CD14-positive monocyte (primary cell): ENCODE measurements around the gene NATD1. TPM values are rescaled to one million over a fixed set of nuclear protein-coding genes. Genes with fewer than 3 reads are reported as not detected.
A peak's percentile ranks its signal among the peaks of the same experiment; 100 is the strongest.

Experiments used
- DNase-seq, 3 donors: peaks; one replicate each; pipeline ENCODE4 v3.0.0-alpha.2; 2011 to 2022
- H2AFZ ChIP-seq: 2 replicates; pipeline ENCODE4 v1.6.0; 2012; ENCODE audit warnings: mild to moderate bottlenecking, low read depth, low read length, inconsistent platforms; ENCODE audit not compliant: insufficient read depth, poor library complexity, severe bottlenecking
- H3K27ac ChIP-seq, 2 donors: 1 replicate in 1 of 2; 2 replicates in 1 of 2; pipeline ENCODE4 v1.5.1; 2012 to 2013; ENCODE audit warnings: low read length in 2 of 2, control low read depth in 1 of 2, inconsistent platforms in 1 of 2, low read depth in 1 of 2, mild to moderate bottlenecking in 1 of 2
- H3K27me3 ChIP-seq, 2 donors: one replicate each; pipeline versions ENCODE4 v1.6.0 to v1.6.1; 2011 to 2013; ENCODE audit warnings: low read length in 2 of 2; ENCODE audit not compliant: control insufficient read depth in 2 of 2, insufficient read depth in 2 of 2
- H3K36me3 ChIP-seq, 2 donors: replicated peaks in 1 of 2; 1 replicate in 1 of 2; 2 replicates in 1 of 2; pipeline versions ENCODE4 v1.5.1 to v1.6.1; 2012 to 2013; ENCODE audit warnings: low read length in 2 of 2, control low read depth in 1 of 2, inconsistent platforms in 1 of 2, mild to moderate bottlenecking in 1 of 2; ENCODE audit not compliant: insufficient read depth in 2 of 2, control insufficient read depth in 1 of 2
- H3K4me1 ChIP-seq, 2 donors: 1 replicate in 1 of 2; 2 replicates in 1 of 2; pipeline versions ENCODE4 v1.5.1 to v1.6.1; 2012 to 2013; ENCODE audit warnings: low read length in 2 of 2, control low read depth in 1 of 2, inconsistent platforms in 1 of 2, mild to moderate bottlenecking in 1 of 2, moderate library complexity in 1 of 2; ENCODE audit not compliant: insufficient read depth in 2 of 2, control insufficient read depth in 1 of 2
- H3K4me2 ChIP-seq: replicated peaks from 2 replicates; pipeline ENCODE3; 2012; ENCODE audit warnings: low read length, moderate library complexity, mild to moderate bottlenecking; ENCODE audit not compliant: poor library complexity, severe bottlenecking; ENCODE audit errors: extremely low read depth
- H3K4me3 ChIP-seq, 3 experiments: fragments of 200-600 bp in 1 of 3; sonication (generic) in 1 of 3; replicated peaks in 1 of 3; 1 replicate in 2 of 3; 2 replicates in 1 of 3; pipeline ENCODE4 v1.5.1; 2011 to 2013; ENCODE audit warnings: low read length in 3 of 3, mild to moderate bottlenecking in 3 of 3, control low read depth in 2 of 3, low read depth in 2 of 3, inconsistent platforms in 1 of 3, moderate library complexity in 1 of 3
- H3K79me2 ChIP-seq: 2 replicates; pipeline ENCODE4 v1.6.0; 2012; ENCODE audit warnings: mild to moderate bottlenecking, control low read depth, inconsistent platforms, low read length, moderate library complexity; ENCODE audit not compliant: insufficient read depth
- H3K9ac ChIP-seq: 2 replicates; pipeline ENCODE4 v1.6.0; 2017; ENCODE audit warnings: low read length, mild to moderate bottlenecking; ENCODE audit not compliant: insufficient read depth, poor library complexity, severe bottlenecking
- H3K9me3 ChIP-seq, 2 donors: replicated peaks in 1 of 2; 1 replicate in 1 of 2; 2 replicates in 1 of 2; pipeline versions ENCODE4 v1.5.1 to v1.6.1; 2012 to 2013; ENCODE audit warnings: low read length in 2 of 2, control low read depth in 1 of 2; ENCODE audit not compliant: control insufficient read depth in 1 of 2, insufficient read depth in 1 of 2
- H4K20me1 ChIP-seq: 2 replicates; pipeline ENCODE4 v1.6.0; 2012; ENCODE audit warnings: mild to moderate bottlenecking, low read length, control low read depth, moderate library complexity; ENCODE audit not compliant: insufficient read depth
- H3K27ac Mint-ChIP-seq, 7 donors: one replicate each; pipeline ENCODE4 v1.8.0; 2020; ENCODE audit warnings: mild to moderate bottlenecking in 7 of 7, mixed read lengths in 7 of 7, moderate library complexity in 6 of 7, inconsistent platforms in 2 of 7
- H3K27me3 Mint-ChIP-seq, 3 donors: one replicate each; pipeline ENCODE4 v1.8.0; 2021 to 2022; ENCODE audit warnings: low read depth in 3 of 3, mild to moderate bottlenecking in 3 of 3, mixed read lengths in 3 of 3, moderate library complexity in 3 of 3, inconsistent platforms in 1 of 3
- H3K36me3 Mint-ChIP-seq, 2 donors: one replicate each; pipeline ENCODE4 v1.8.0; 2020; ENCODE audit warnings: mixed read lengths in 2 of 2, inconsistent platforms in 1 of 2, mild to moderate bottlenecking in 1 of 2
- H3K4me1 Mint-ChIP-seq: one replicate; pipeline ENCODE4 v1.8.0; 2020; ENCODE audit warnings: mild to moderate bottlenecking, mixed read lengths
- H3K4me3 Mint-ChIP-seq, 2 donors: one replicate each; pipeline ENCODE4 v1.8.0; 2020; ENCODE audit warnings: mild to moderate bottlenecking in 2 of 2, mixed read lengths in 2 of 2, moderate library complexity in 1 of 2
- H3K9me3 Mint-ChIP-seq, 7 donors: one replicate each; pipeline ENCODE4 v1.8.0; 2020 to 2022; ENCODE audit warnings: mixed read lengths in 7 of 7, mild to moderate bottlenecking in 6 of 7, moderate library complexity in 6 of 7, inconsistent platforms in 2 of 7
- CTCF ChIP-seq: fragments of 200-600 bp; IDR thresholded peaks from one replicate; pipeline ENCODE4 v1.8.0; 2022; ENCODE audit warnings: antibody characterized with exemption, mild to moderate bottlenecking
- WGBS: methylation state at CpG from one replicate; pipeline ENCODE4 v1.1.5; 2013; ENCODE audit warnings: missing lambda C conversion rate; ENCODE audit not compliant: insufficient coverage; 5-methylcytosine and 5-hydroxymethylcytosine counted together
- intact Hi-C, 2 donors: fragments of 100-400 bp; cut with micrococcal nuclease; formaldehyde crosslinking; loops; one replicate each; pipeline versions ENCODE4 v1.15.0 to v1.15.1; 2023
- polyA plus RNA-seq, 3 donors: library from polyadenylated mRNA; depleted of rRNA in 1 of 3; unstranded in 2 of 3; stranded (reverse) in 1 of 3; fragments of 300-500 nt in 2 of 3; fragments of >200 nt in 1 of 3; fragmentation: Illumina TruSeq in 2 of 3; gene quantifications; 1 replicate in 2 of 3; 2 replicates in 1 of 3; pipeline ENCODE4 v1.2.3, GENCODE V29; 2012 to 2021

The NATD1 gene
- polyA plus RNA-seq, 3 donors = 3.0 to 13.6 (median 3.8) TPM

DNA sequence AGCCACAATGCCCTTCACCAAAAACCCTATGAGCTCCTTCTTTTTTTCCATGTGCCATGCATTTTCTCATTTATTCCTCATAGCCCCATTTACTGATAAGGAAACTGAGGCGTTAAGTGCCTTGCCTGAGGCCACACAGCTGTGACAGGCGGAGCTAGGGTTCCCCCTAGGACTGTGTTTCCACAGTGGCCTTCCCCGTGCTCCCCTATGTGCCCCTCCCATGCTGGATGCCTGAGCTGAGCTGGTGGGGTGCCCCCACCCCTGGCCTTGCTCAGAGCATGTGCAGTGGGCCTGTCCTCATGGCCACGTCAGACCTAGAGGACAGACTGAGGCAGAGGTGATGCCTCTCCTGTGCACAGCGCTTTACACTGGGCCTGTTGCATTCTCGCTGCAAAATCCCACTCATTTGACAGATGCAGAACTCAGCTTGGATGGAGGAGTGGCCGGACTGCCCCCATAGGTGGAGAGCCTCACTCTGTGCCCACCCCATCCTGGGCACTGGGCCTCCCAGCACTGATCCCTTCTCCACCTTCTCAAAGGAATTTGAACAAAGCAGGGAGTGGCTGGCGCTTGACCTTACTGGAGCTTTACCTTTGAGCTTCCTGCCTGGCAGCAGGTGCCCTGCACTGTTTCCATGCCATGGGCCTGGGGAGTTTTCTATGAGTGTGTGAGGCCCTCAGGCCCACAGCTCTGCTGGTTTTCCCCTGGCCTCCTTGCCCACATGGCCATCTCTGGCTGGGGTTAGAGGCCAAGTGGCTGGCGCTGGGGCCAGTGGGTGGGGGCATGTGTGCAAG is 33.9 kb upstream of the NATD1 start:
- Histone ChIP-seq H3K79me2 (peaks cover 74% of the 10 kb centered on the region), H3K4me2 (peak overlapping the region; percentile 92), H3K9ac (peak overlapping the region; percentile 91), H3K4me1 (peaks cover 51 to 52% of the 10 kb centered on the region in 2 donors), H3K27me3 (peaks cover 0 to 3% of the 10 kb centered on the region in 2 donors), H3K27ac (peak overlapping the region; percentile 99 to 100), H4K20me1 (peaks cover 81% of the 10 kb centered on the region), H3K9me3 (peaks cover 0 to 3% of the 10 kb centered on the region in 2 donors), H3K4me3 (peak overlapping the region; percentile 90 to 94 (median 92)), H2AFZ (no peak overlapping the region), H3K36me3 (peaks cover 10 to 13% of the 10 kb centered on the region in 2 donors)
- Mint-ChIP-seq H3K4me3 (peak overlapping the region; percentile 99 to 100), H3K27ac (peak overlapping the region; percentile 99 to 100 (median 99)), H3K36me3 (peaks cover 24 to 39% of the 10 kb centered on the region in 2 donors), H3K4me1 (peaks cover 55% of the 10 kb centered on the region), H3K9me3 (peaks cover 0 to 6% (median 1%) of the 10 kb centered on the region in 7 donors), H3K27me3 (peaks cover 5 to 11% (median 6%) of the 10 kb centered on the region in 3 donors)
- WGBS = 42% methylated on average over 9 of the region's 9 CpGs
- no peak for TF ChIP-seq CTCF
- intact Hi-C loops = loop anchor here in 1 of 2 donors (10.0 kb wide), 2 partner anchors 162 to 242 kb away; partner anchors contain the start of genes DHRS7B and USP22
- DNase-seq = peak in 1 of 3 donors; percentile 56

GRCh38 chr17:21286066-21286770 is 33.0 kb upstream of the NATD1 start:
- 5% methylated on average over 10 of the region's 16 CpGs for WGBS
- Mint-ChIP-seq H3K27ac (peak overlapping the region; percentile 99 to 100 (median 99)), H3K4me3 (peak overlapping the region; percentile 99 to 100), H3K36me3 (peaks cover 19 to 30% of the 10 kb centered on the region in 2 donors), H3K27me3 (peaks cover 5 to 9% (median 6%) of the 10 kb centered on the region in 3 donors), H3K9me3 (peaks cover 0 to 6% (median 0%) of the 10 kb centered on the region in 7 donors), H3K4me1 (peaks cover 64% of the 10 kb centered on the region)
- no peak for TF ChIP-seq CTCF
- Histone ChIP-seq H3K36me3 (peaks cover under 1 to 4% of the 10 kb centered on the region in 2 donors), H3K4me3 (peak overlapping the region; percentile 90 to 94 (median 92)), H2AFZ (no peak overlapping the region), H4K20me1 (peaks cover 77% of the 10 kb centered on the region), H3K79me2 (peaks cover 65% of the 10 kb centered on the region), H3K27ac (peak overlapping the region; percentile 99 to 100), H3K4me1 (peaks cover 60 to 61% of the 10 kb centered on the region in 2 donors), H3K27me3 (peaks cover 0 to 3% of the 10 kb centered on the region in 2 donors), H3K9ac (peak overlapping the region; percentile 91), H3K9me3 (no peaks in the 10 kb centered on the region), H3K4me2 (peak overlapping the region; percentile 92)
- peak; percentile 93 to 95 (median 93) for DNase-seq
- intact Hi-C loops = loop anchor here in 1 of 2 donors (10.0 kb wide), 2 partner anchors 161 to 241 kb away; partner anchors contain the start of genes DHRS7B and USP22
